ENCODE data around the gene FNDC8.
"Not testable (repeated sequence)": the region's sequence is repeated elsewhere in the genome, so short reads cannot be mapped to it uniquely, and the experiment has no call there.

FNDC8 gene

DNA sequence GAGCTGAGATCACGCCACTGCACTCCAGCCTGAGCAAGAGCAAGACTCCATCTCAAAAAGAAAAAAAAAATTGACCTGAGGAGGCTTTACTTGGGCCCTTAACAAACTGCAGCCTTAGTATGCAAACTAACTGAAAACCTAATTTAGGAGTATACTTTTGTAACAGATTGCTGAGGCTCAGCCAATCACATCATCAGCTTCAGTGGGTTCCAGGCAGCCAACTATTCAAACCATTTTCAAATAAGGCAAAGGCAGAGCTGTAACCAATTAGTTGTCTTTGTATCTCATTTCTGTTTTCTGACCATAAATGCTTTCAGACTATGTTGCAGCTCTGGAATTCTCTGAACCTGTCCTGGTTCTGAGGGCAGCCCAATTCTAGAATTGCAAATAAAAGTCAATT, 25.7 kb upstream of the FNDC8 start:
- no peak for DNase-seq

DNA sequence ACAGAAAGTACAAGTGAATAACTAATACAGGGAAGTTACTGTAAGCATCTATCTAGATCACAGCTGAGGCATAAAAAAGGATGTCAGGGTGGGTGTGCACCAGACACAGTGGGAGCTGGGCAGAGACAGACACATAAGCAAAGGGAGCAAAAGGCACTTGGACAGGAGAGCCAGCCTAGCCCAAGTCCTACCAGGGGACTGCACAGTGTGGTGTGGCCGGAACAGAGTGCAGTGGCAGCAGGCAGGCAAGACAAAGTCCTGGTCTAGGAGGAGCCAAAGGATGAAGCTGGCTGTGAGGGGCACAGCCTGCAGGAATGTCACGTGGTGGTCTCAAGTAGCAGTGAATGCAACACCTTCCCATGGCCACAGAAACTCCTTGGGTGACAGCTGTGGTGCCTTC, 23.6 kb upstream of the FNDC8 start:
- DNase-seq, result no peak

DNA sequence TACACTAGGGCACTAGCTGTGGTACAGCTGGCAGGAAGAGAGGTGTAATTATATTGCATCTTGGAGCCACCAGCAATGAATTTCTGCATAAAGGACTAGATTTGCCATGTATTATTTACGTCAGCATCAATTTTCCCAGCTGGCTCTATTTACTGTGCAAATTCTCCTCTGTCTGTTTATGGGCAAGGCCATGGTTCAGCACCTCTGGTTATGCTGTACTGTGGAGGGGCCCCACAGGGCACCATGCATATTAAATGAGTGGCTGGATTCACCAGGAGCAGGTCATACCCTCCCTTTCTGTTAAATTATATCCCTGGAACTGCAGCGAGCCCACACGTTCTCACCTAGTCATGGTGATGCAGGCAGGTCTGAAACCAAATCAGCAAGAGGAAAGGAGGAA, 21.5 kb upstream of the FNDC8 start:
- no peak for DNase-seq

DNA sequence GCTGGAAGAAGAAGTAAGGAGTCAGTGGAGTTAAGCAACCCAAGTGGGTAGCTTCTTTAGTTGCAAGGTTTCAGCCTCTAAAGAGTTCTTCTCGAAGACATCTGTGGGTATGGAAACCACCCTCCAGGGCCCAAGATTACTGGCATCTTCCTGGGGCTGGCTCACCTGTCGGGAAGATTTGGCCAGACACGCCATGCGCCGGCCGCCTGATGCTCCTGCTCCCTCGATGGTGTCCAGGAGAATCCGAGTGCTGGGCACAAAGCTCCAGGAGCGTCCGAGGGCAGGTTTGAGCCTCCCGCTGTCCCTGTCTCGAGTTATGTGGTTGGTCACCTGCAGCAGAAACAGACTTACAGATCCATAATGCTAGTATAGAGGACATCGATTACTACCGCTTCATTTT, 20.4 kb upstream of the FNDC8 start:
- DNase-seq, result no peak

DNA sequence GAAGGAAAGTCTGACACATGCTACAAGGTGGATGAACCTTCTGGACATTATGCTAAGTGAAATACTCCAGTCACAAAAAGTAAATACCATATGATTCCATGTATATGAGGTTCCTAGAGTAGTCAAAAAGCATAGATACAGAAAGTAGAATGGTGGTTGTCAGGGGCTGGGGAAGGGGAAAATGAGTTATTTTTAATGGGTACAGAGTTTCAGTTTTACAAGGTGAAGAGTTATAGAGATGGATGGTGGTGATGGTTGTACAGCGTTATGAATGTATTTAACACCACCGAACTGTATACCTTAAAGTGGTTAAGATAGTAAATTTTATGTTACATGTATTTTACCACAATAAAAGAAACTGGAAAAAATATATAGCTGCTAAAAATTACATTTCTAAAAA, 19.7 kb upstream of the FNDC8 start:
- no peak for DNase-seq

DNA sequence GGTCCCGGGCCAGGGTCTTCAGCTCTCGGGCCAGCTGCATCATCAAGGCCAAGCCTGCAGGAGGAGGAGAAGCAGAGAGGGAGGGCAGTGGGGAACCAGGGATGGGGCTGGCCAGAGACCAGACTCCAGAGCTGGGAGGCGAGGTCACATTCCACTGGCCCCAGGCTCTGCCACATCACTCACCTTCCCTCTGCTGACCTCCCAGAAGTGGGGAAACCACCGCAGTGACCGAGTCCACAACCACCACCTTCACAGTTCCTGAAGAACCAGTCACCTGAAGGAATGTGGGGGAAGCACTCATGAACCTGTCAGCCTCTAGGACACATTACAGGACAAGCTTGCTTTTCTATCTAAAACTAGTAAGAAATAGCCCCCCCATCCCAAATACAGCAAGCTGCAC, 18.1 kb upstream of the FNDC8 start:
- no peak for DNase-seq

DNA sequence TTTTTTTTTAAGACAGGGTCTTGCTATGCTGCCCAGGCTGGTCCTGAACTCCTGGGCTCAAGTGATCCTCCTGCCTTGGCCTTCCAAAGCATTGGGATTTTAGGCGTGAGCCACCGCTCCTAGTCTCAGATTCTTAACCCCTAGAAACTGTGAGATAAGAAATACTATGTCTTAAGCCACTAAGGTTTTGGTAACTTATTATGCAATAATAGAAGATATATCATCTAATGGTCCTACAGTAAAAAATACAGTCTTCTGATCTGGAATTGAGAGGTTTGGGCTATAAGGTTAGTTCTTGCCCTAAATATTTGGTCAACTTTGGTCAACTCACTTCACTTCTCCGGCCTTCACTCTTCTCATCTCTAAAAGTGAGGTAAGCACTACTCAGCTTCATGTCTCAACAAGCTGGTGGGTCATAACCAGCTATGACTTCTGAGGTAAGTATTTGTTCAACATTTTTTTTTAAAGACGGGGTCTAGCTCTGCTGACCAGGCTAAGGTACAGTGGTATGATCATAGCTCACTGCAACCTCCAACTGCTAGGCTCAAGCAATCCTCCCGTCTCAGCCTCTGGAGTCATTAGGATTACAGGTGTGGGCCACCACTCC, 16.5 kb upstream of the FNDC8 start:
- no peak for DNase-seq

DNA sequence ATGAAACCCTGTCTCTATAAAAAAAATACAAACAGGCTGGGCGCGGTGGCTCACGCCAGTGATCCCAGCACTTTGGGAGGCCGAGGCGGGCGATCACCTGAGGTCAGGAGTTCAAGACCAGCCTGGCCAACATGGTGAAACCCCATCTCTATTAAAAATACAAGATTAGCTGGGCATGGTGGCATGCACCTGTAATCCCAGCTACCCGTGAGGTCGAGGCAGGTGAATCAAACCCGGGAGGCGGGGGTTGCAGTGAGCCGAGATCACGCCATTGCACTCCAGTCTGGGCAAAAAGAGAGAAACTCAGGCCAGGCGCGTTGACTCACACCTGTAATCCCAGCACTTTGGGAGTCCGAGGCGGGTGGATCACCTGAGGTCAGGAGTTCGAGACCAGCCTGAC, 10.6 kb upstream of the FNDC8 start:
- not testable (repeated sequence) for DNase-seq

DNA sequence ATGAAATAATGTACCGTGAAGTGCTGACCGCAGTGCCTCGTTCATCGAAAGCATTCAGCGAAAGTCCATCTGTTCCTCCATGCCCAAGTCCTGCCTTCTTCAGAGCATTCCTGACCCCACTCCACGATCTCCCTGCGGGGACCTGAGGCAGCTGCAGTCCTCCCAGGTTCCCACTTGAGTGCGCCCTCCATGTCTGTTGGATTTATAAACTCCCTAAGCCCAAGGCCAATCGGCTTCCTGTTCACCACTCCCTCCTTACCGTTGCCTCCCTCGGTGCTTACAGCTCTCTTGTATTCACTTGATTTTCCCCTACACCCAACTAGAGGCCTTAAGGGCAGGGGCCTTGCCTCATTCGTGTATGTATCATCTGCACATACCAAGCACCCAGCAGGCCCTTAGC, 4.6 kb upstream of the FNDC8 start:
- DNase-seq, result no peak

DNA sequence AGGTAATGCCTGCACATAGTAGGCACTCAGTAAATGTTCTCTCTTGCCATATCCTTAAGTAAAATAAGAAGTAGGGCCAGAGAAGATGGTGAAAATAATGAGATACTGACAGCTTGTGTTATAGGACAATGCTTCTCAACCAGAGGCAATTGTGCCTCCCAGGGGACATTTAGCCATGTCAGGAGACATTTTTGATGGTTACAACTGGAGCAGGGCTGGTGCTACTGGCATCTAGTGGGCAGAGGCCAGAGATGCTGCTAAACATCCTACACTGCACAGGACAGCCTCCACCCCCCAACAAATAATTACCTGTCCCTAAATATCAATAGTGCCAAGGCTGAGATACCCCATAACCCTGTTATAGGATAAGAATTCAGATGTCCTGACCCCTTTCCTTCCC, 3.4 kb upstream of the FNDC8 start:
- peak; percentile 11 to 31 for DNase-seq

DNA sequence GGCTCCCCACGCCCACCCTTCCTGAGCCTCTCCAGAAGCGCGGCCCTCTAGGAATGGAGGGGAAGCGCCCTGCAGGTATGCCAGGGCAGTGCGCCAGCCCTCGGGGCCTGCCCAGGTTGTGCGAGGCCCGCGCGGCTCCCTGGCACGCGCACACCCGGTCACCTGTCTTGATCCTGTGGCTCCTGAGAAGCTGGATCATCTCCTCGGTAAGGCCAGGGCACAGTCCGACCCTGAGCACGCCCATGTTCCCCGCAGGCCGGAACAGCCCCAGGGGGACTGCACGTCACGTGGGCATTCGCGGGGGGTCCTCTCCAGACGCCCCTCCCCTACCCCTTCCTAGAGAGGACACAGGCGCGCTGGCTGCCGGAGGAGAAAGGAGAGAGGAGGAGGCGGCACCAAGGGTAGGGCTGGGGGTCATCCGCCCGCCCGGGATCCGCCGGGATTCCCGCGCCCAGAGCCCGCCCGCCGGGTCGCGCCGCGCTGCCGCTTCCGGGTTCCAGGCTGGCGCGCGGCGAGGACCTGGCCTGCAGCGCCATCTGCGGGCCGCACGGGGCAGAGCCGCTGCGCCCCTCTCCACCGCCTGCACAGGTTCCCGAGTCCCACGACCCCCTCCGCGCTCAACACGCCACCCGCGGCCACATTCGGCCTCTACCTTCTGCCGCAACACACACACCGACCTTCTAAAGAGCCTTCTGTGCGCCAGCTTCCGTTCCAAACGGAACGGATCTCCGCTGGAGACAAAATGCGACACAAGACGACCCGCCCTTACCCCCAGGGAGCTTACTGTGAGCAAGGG, 1.8 kb upstream of the FNDC8 start, which contains the start of gene RAD51D:
TSS of gene RAD51D (minus strand) at position 491 of the 796 bp plus-strand sequence. CDS start at position 244, 247 bp downstream.
- DNase-seq, result peak; percentile 67 to 69

DNA sequence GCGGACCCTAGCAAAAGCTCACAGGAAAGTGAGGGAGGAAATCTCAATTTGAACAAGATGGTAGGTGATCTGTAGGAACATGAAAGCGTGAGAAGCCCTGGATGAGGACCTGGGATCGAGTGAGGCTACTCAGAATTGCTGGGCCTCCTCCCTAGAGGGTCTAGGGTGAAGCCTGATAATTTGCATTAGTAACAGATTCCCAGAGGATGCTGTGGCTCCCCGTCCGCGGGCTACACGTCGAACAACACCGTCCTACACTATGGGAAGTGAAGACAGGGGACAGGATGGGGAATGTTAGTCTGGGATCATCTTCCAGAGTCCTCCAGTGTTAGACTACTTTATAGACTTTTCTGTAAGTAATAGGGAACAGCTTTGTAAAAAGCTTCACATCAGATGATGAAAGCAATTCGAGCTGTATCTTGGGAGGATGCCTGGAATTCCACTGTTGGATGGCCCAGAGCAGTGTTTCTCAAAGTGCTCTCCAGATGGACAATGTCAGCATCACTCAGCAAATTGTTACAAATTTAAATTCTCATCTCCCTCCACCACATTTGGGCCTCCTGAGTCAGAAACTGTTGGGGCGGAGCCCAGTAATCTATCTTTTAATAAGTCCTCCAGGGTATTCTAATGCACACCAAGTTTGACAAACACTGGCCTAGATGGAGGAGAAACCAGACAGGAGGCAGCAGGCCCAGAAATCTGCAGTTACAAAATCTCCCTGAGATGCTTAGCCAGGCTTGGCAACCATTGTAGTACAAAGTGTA, 6.5 kb downstream of the FNDC8 start:
- DNase-seq, result no peak

DNA sequence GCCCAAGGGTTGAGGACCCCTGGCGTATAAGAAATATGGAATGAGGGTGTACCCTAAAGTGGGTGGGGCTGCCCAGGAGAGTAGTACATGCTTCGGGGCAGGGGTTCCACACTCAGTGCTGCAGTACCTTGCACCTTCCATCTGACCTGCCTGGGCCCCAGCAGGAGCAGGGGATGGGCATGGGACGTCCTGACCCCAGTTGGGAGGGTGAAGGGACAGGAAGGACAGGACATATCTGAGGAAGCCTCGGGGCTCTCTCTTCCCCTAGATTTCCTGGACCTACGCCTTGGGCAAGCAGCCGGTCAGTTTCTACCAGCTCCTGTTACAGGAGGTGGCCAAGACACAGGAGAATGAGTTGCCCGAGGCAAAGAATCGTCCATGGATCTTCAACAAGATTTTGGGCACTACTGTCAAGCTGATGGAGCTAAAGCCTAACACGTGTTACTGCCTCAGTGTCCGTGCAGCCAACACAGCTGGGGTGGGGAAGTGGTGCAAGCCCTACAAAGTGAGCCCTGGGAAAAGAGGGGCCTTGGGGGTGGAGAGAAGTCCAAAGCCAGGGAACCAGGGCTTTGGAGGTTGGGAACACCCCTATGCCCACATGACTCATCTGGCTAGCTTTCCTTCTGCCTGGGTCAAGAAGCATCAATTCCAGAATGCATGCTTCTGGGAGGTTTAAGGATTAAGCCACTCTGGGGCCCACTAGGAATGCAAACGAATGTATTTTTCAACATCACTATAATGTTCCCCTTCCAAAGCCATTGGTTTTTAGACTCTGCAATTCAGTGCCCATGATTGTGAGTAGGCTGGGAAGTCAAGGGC, 7.9 kb downstream of the FNDC8 start:
- no peak for DNase-seq

DNA sequence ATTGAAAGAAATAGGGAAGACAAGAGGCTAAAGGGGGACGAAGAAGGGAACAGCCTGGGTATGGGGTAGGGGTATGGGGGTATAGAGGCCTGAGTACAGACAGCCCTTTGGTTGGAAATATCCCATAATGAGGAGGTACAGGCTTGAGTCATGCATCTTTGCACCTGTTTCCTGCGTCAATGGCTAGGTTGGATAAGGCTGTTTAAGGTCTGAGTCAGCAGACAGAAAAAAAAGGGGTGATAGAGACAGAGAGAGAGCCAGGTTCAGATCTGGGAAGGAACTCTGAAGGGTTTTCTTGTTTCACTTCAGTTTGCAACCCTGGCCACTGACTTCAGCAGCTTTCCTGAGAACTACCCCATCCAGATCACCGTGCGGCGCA, 8.5 kb downstream of the FNDC8 start:
- DNase-seq, result no peak

DNA sequence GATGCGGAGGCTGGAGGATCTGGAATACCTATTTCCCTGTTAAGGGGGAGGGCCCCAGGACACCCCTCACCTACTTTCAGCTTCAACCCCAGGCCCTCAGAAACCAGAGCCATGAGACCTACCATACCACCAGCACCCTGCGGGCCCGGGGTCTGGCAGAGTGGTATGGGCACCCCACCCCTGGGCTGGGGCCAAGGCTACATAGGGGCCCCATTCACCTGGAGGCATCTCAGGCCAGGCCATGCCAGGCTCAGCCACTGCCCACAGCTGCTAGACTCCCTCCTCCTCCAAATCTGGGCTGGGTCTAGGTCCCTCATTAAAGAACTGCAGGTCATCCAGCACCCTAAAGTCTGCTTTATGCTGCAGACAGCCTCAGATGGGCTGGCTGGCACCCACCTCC, 9.0 kb downstream of the FNDC8 start:
- no peak for DNase-seq

DNA sequence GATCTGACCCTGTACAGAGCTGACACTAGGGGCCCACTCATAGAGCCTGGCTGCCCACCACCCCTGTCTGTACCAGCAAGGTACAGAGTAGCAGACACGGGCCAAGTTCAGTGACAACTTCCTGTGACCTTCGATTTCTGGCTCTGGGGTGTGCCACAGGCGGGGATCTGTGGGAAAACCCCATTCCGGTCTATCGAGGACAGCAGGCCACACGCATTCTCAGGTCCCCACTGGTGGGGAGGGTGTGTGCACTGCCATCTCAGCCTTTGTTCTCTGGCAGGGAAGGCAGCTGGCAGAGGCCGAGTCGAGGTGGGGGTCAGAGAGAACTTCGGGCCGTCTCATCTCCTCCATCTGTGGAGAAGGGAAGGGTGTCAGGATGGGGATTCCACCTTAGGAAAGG, 10.7 kb downstream of the FNDC8 start:
- no peak for DNase-seq

DNA sequence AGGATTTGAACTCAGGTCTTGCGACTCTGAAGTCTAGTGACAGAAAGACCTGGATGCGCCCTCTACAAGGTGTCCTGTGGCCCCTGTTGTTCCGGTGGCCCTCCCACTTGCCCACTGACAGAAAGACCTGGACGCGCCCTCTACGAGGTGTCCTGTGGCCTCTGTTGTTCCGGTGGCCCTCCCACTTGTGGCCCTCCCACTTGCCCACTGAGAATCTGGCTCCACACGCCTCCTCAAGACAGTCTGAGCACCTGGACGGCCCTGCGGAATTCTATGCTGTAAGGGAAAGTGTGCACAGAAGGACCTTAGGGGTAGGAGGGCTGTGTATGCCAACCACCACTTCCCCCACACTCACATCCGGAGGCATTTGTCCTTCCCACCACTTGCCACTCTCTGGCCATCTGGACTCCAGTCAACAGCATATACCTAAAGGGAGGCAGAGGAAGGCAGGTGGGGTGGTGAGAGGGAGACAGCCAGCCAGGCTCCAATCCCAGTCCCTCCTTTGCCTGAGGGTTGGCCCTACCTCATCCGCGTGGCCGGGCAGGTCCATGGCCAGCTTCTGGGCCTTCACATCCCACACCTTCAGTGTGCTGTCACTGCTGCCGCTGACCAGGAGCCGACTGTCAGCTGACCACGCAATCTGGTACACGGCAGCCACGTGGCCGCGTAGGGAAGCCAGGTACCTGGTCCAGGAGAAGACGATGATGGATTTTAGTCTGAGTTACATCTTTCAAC, 11.6 kb downstream of the FNDC8 start:
- DNase-seq, result no peak

DNA sequence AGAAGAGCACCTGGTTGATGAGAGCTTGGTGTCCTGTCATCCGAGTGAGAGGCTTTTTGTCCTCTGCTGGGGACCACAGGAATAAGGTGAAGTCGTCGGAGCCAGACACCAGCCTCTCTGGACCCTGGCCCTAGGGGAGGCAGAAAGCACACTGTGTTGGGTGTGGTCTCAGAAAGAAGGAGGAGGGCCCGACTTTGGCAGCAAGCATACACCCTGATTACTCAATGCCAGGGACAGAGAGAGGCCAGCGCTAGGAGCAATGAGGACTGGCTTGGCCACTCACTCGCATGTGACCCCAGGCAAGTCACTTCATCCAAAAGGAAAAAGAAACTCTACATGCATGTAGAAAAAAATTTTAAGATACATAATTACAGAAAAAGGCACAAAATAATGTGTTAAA, 13.9 kb downstream of the FNDC8 start:
- no peak for DNase-seq

DNA sequence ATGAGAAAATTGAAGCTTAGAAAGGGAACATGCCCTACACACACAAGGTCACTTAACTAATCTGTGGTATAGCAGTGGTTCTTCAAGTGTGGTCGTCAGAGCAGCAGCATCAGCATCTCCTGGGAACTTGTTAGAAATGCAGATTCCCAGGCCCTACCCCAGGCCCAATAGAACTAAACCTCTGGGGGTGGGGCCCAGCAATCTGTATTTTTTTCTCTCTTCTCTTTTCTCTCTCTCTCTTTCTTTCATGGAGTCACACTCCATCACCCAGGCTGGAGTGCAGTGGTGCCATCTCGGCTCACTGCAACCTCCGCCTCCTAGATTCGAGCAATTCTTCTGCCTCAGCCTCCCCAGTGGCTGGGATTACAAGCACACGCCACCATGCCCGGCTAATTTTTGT, 16.8 kb downstream of the FNDC8 start:
- no peak for DNase-seq

DNA sequence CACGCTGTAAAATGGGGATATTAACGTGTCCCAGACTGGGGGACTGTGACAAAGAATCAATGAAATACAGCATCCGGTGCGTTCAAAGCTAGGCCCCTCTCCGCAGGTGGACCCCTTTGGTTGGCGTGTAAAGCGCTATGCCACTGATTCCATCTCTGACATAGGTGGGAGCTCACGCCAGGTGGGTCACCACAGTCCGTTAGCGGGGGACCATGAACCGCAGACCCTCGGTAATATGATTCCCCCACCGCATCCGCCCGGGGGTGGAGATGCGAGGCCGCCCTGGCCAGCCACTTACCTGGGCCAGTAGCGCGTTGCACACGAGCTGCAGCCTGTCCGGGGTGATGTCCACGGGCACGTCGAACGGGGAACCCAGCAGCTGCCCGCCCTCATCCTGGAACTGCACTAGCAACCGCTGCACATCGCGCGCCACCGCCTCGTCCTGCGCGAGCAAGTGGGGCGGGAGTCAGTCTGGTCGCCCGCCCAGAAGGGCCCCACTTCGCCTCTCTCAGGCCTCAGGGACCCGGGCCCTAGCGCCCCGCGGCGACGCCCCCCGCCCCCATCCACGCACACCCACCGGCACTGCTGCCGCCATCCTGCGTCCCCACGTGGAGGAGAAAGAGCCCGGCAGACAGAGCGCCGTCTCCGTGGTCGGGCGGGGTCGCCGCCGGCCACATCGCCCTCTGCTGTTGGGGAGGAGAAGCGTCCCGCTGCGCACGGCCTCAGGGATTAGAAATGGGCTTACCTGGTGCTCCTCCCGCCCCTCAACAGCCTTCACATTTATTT, 20.5 kb downstream of the FNDC8 start, which contains the start of gene NLE1:
TSS of gene NLE1 (minus strand) at position 623 of the 786 bp plus-strand sequence. CDS start at position 595, 28 bp downstream.
- peak; percentile 86 to 87 for DNase-seq

DNA sequence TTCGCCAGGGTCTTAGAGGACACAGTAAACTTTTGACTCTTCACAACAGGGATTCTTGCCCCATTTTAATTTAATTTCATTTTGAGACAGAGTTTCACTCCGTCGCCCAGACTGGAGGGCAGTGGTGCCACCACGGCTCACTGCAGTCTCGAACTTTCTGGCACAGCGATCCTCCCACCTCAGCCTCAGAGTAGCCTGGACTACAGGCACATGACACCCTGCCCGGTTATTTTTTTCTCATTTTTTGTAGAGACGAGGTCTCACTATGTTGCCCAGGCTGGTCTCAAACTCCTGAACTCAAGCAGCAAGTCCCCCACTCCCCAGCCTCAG, 21.0 kb downstream of the FNDC8 start:
- DNase-seq, result no peak

DNA sequence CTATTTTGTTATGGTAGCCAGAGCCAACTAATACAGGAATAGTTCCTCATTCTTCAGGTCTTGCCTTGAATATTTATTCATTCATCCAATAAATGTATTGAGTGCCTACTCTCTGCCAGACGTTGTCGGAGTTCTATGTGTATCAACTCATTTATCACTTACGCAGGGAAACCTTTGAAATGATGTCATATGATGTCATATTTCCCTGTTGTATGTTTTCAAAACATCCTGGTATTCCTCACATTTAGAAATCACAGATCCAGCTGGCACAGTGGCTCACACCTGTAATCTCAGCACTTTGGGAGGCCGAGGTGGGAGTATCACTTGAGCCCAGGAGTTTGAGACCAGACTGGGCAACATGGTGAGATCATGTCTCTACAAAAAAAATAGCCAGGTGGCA, 23.4 kb downstream of the FNDC8 start:
- no peak for DNase-seq

Data from activated CD4-positive, alpha-beta T cell treated with anti-CD3 and anti-CD28 coated beads, Interleukin-2, amount 50 U/mL, for 4 hours (primary cell).